Hepatocyte (in vitro differentiated cells): ENCODE data around the gene IQCN. TPM values are rescaled to one million over a fixed set of nuclear protein-coding genes. Genes with fewer than 3 reads are reported as not detected.
A peak's percentile ranks its signal among the peaks of the same experiment; 100 is the strongest.

Source experiments
- DNase-seq: peaks from one replicate; pipeline ENCODE4 v3.0.0-alpha.2; 2016; ENCODE audit warnings: low spot score
- H2AFZ ChIP-seq: fragments of 200-600 bp; sonication (generic); 2 replicates; pipeline ENCODE4 v1.6.0; 2016; ENCODE audit warnings: antibody characterized with exemption, mild to moderate bottlenecking
- H3K27ac ChIP-seq: fragments of 200-600 bp; sonication (generic); 2 replicates; pipeline ENCODE4 v1.5.1; 2016; ENCODE audit warnings: mild to moderate bottlenecking
- H3K27me3 ChIP-seq: fragments of 200-600 bp; sonication (generic); 2 replicates; pipeline ENCODE4 v1.6.1; 2016
- H3K36me3 ChIP-seq: fragments of 200-600 bp; sonication (generic); replicated peaks from 2 replicates; pipeline ENCODE4 v1.5.1; 2016; ENCODE audit warnings: low read depth; ENCODE audit not compliant: insufficient read depth
- H3K4me1 ChIP-seq: fragments of 200-600 bp; sonication (generic); 2 replicates; pipeline ENCODE4 v1.5.1; 2016; ENCODE audit warnings: mild to moderate bottlenecking, moderate library complexity; ENCODE audit not compliant: insufficient read depth
- H3K4me2 ChIP-seq: fragments of 200-600 bp; sonication (generic); 2 replicates; pipeline ENCODE4 v1.6.0; 2016
- H3K4me3 ChIP-seq: fragments of 200-600 bp; sonication (generic); 2 replicates; pipeline ENCODE4 v1.5.1; 2016; ENCODE audit warnings: mild to moderate bottlenecking
- H3K79me2 ChIP-seq: fragments of 200-600 bp; sonication (generic); 2 replicates; pipeline ENCODE4 v1.6.0; 2017; ENCODE audit warnings: mild to moderate bottlenecking
- H3K9me2 ChIP-seq: fragments of 200-600 bp; sonication (generic); replicated peaks from 2 replicates; pipeline ENCODE4 v1.6.0; 2017; ENCODE audit warnings: mild to moderate bottlenecking; ENCODE audit not compliant: insufficient read depth
- H3K9me3 ChIP-seq: fragments of 200-600 bp; sonication (generic); 2 replicates; pipeline ENCODE4 v1.5.1; 2016; ENCODE audit warnings: low read depth, mild to moderate bottlenecking
- H4K20me1 ChIP-seq: fragments of 200-600 bp; sonication (generic); 2 replicates; pipeline ENCODE4 v1.6.0; 2016; ENCODE audit warnings: mild to moderate bottlenecking; ENCODE audit not compliant: insufficient read depth, poor library complexity, severe bottlenecking
- CTCF ChIP-seq: fragments of 200-600 bp; sonication (generic); IDR thresholded peaks from 2 replicates; pipeline ENCODE4 v1.5.1; 2016; ENCODE audit warnings: antibody characterized with exemption, mild to moderate bottlenecking; ENCODE audit not compliant: poor library complexity
- EZH2 ChIP-seq: fragments of 200-600 bp; sonication (generic); IDR thresholded peaks from 2 replicates; pipeline ENCODE4 v1.6.1; 2016; ENCODE audit warnings: antibody characterized with exemption, mild to moderate bottlenecking, borderline replicate concordance
- EZH2phosphoT487 ChIP-seq: fragments of 200-600 bp; sonication (generic); IDR thresholded peaks from one replicate; pipeline ENCODE4 v1.6.1; 2018; ENCODE audit warnings: antibody characterized with exemption, mild to moderate bottlenecking, low read depth, moderate library complexity; ENCODE audit not compliant: unreplicated experiment, severe bottlenecking
- WGBS: methylation state at CpG from one replicate; pipeline ENCODE4 v1.1.6; 2016; ENCODE audit warnings: low lambda C conversion rate; ENCODE audit errors: missing lambda C conversion rate; 5-methylcytosine and 5-hydroxymethylcytosine counted together
- polyA plus RNA-seq: library from polyadenylated mRNA; unstranded; fragments of >200 nt; fragmentation: Nextera tagmentation; extraction: Ambion mirVana; gene quantifications from 2 replicates; pipeline ENCODE4 v1.2.1, GENCODE V29; 2016
- total RNA-seq: library from RNA; depleted of rRNA; stranded (reverse); fragments of >200 nt; gene quantifications from 2 replicates; pipeline ENCODE4 v1.2.3, GENCODE V29; 2014

IQCN gene
- total and polyA plus RNA-seq, 2 experiments from 2014 or later = 1.5 to 3.7 TPM

GRCh38 chr19:18284712-18285360 lies 10.6 kb upstream of the IQCN start:
- peaks cover 14% of the 10 kb centered on the region for H3K79me2 ChIP-seq
- H3K36me3 ChIP-seq = no peaks in the 10 kb centered on the region
- DNase-seq = no peak
- peaks cover 33% of the 10 kb centered on the region for H3K4me1 ChIP-seq
- no peak overlapping the region for H3K4me2 ChIP-seq
- H4K20me1 ChIP-seq = peaks cover 6% of the 10 kb centered on the region
- no peak overlapping the region for H2AFZ ChIP-seq
- H3K27me3 ChIP-seq = no peaks in the 10 kb centered on the region
- no peaks in the 10 kb centered on the region for H3K9me2 ChIP-seq
- TF ChIP-seq EZH2phosphoT487 = no peak
- no peak for TF ChIP-seq EZH2
- no peak for TF ChIP-seq CTCF
- 75% methylated on average over 12 of the region's 12 CpGs for WGBS
- H3K9me3 ChIP-seq = no peaks in the 10 kb centered on the region
- no peak overlapping the region for H3K4me3 ChIP-seq
- peak overlapping the region; percentile 75 for H3K27ac ChIP-seq

DNA sequence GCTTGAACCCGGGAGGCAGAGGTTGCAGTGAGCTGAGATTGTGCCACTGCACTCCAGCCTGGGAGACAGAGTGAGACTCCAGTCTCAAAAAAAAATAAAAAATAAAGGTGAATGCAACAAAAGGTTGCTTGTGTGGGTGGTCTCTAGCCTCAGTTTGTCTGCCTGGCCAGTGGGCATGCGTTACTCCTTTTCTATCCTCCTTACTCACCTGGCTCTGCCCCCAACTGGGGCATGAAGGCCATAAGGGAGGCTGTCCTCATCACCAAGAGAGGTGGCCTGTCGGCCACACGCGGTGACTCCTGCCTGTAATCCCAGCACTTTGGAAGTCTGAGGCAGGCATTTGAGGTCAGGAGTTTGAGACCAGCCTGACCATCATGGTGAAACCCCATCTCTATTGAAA lies 9.1 kb upstream of the IQCN start:
- no peaks in the 10 kb centered on the region for H3K27me3 ChIP-seq
- H3K79me2 ChIP-seq = peaks cover 27% of the 10 kb centered on the region
- H4K20me1 ChIP-seq = peaks cover 18% of the 10 kb centered on the region
- H3K36me3 ChIP-seq = no peaks in the 10 kb centered on the region
- no peaks in the 10 kb centered on the region for H3K9me2 ChIP-seq
- no peak for DNase-seq
- H3K4me2 ChIP-seq = peak overlapping the region; percentile 82
- H3K4me3 ChIP-seq = no peak overlapping the region
- no peak overlapping the region for H2AFZ ChIP-seq
- TF ChIP-seq EZH2phosphoT487 (no peak), EZH2 (no peak), CTCF (no peak)
- H3K4me1 ChIP-seq = peaks cover 33% of the 10 kb centered on the region
- H3K27ac ChIP-seq = peak overlapping the region; percentile 100
- no peaks in the 10 kb centered on the region for H3K9me3 ChIP-seq
- WGBS = 96% methylated on average over 5 of the region's 5 CpGs

- H2AFZ ChIP-seq = no peak overlapping the region
- no peaks in the 10 kb centered on the region for H3K36me3 ChIP-seq
- no peak overlapping the region for H3K4me3 ChIP-seq
- peak overlapping the region; percentile 100 for H3K27ac ChIP-seq
- peaks cover 33% of the 10 kb centered on the region for H3K4me1 ChIP-seq
- H3K9me2 ChIP-seq = no peaks in the 10 kb centered on the region
- H4K20me1 ChIP-seq = peaks cover 24% of the 10 kb centered on the region
- H3K79me2 ChIP-seq = peaks cover 32% of the 10 kb centered on the region
- no peaks in the 10 kb centered on the region for H3K27me3 ChIP-seq
- no peaks in the 10 kb centered on the region for H3K9me3 ChIP-seq
- 53% methylated on average over 4 of the region's 4 CpGs for WGBS
- DNase-seq = peak; percentile 74
- TF ChIP-seq EZH2phosphoT487 = no peak
- H3K4me2 ChIP-seq = peak overlapping the region; percentile 82
Observed at GRCh38 chr19:18282788-18283141, 8.5 kb upstream of the IQCN start.

- Histone ChIP-seq H3K79me2 (peaks cover 38% of the 10 kb centered on the region), H4K20me1 (peaks cover 30% of the 10 kb centered on the region), H3K27ac (peak overlapping the region; percentile 100), H3K36me3 (no peaks in the 10 kb centered on the region), H3K4me3 (no peak overlapping the region), H3K4me2 (peak overlapping the region; percentile 82), H3K9me2 (no peaks in the 10 kb centered on the region), H3K9me3 (no peaks in the 10 kb centered on the region), H3K27me3 (no peaks in the 10 kb centered on the region), H2AFZ (no peak overlapping the region), H3K4me1 (peaks cover 27% of the 10 kb centered on the region)
- TF ChIP-seq CTCF = peak; percentile 12
- no peak for TF ChIP-seq EZH2phosphoT487
- TF ChIP-seq EZH2 = no peak
- 14% methylated on average over 11 of the region's 27 CpGs for WGBS
- no peak for DNase-seq
Observed at GRCh38 chr19:18282021-18282787, 8.0 kb upstream of the IQCN start.
